Uterus (tissue), 4 donors: Measurements from ENCODE around the gene MED19. TPM values are rescaled to one million over a fixed set of nuclear protein-coding genes. Genes with fewer than 3 reads are reported as not detected.

Experiments
- DNase-seq, 2 donors: peaks; one replicate each; pipeline ENCODE4 v3.0.0-alpha.2; 2019 to 2020
- H3K27ac ChIP-seq, 2 donors: fragments of 200-600 bp; sonication (generic); 1 replicate in 1 of 2; 2 replicates in 1 of 2; pipeline ENCODE4 v1.5.1; 2016 to 2018
- H3K27me3 ChIP-seq, 2 donors: fragments of 200-600 bp; sonication (generic); one replicate each; pipeline ENCODE4 v1.5.1; 2018 to 2019; ENCODE audit warnings: control low read depth in 1 of 2
- H3K36me3 ChIP-seq, 2 donors: fragments of 200-600 bp; sonication (generic); one replicate each; pipeline ENCODE4 v1.5.1; 2019; ENCODE audit warnings: control low read depth in 1 of 2
- H3K4me1 ChIP-seq, 2 donors: fragments of 200-600 bp; sonication (generic); one replicate each; pipeline ENCODE4 v1.5.1; 2018 to 2019; ENCODE audit warnings: control low read depth in 1 of 2
- H3K4me3 ChIP-seq, 2 donors: fragments of 200-600 bp; sonication (generic); 1 replicate in 1 of 2; 2 replicates in 1 of 2; pipeline ENCODE4 v1.5.1; 2018 to 2019; ENCODE audit warnings: mild to moderate bottlenecking in 1 of 2
- H3K9me3 ChIP-seq, 2 donors: fragments of 200-600 bp; sonication (generic); one replicate each; pipeline ENCODE4 v1.5.1; 2019; ENCODE audit warnings: control low read depth in 1 of 2
- CTCF ChIP-seq, 4 experiments: fragments of 200-600 bp in 2 of 4; fragments of 450-650 bp in 2 of 4; sonication (generic) in 2 of 4; IDR thresholded peaks; one replicate each; pipeline ENCODE4 v1.5.1; 2016 to 2019; ENCODE audit warnings: antibody characterized with exemption in 4 of 4, mild to moderate bottlenecking in 2 of 4, moderate library complexity in 1 of 4
- POLR2A ChIP-seq, 2 donors: fragments of 450-650 bp; IDR thresholded peaks; one replicate each; pipeline ENCODE4 v1.6.1; 2016; ENCODE audit warnings: antibody characterized with exemption in 2 of 2, mild to moderate bottlenecking in 1 of 2, moderate library complexity in 1 of 2
- intact Hi-C: fragments of 100-400 bp; cut with DNase I; formaldehyde crosslinking; loops from one replicate; pipeline ENCODE4 v1.15.1; 2023; ENCODE audit warnings: low total_unique reads
- total RNA-seq, 4 donors: library from RNA; depleted of rRNA in 3 of 4; stranded (reverse); fragments of >200 nt in 3 of 4; gene quantifications; one replicate each; pipeline versions ENCODE4 v1.1.0 to v1.2.4, GENCODE V29; 2014 to 2023
- donor health status: DM: yes; HTN: yes; CAD: no.

MED19 gene
- total RNA-seq, 4 donors from 2014 or later = 5.9 to 11.3 (median 9.1) TPM

GRCh38 chr11:57741132-57742086 is 29.4 kb upstream of the MED19 start, which contains the start of gene SELENOH:
TSS of gene SELENOH (plus strand) at chr11:57741491. CDS start at chr11:57741596, 105 bp downstream.
- Histone ChIP-seq H3K9me3 (no peaks in the 10 kb centered on the region), H3K27ac (peak within 1 kb of the TSS; percentile 90 to 93), H3K27me3 (no peaks in the 10 kb centered on the region), H3K36me3 (no peaks in the 10 kb centered on the region), H3K4me1 (peaks cover 0 to 8% of the 10 kb centered on the region in 2 donors), H3K4me3 (peak within 1 kb of the TSS; percentile 94 to 95)
- peak; percentile 48 to 74 for TF ChIP-seq POLR2A (IDR thresholded peaks at IDR 0.05)
- peak in 2 of 4 experiments; percentile 9 to 12 for TF ChIP-seq CTCF (IDR thresholded peaks at IDR 0.05)
- intact Hi-C loops = no loop called here
- peak; percentile 95 for DNase-seq

- no peak overlapping the region for H3K4me3 ChIP-seq
- H3K27me3 ChIP-seq = no peaks in the 10 kb centered on the region
- H3K36me3 ChIP-seq = no peaks in the 10 kb centered on the region
- no peaks in the 10 kb centered on the region for H3K9me3 ChIP-seq
- H3K4me1 ChIP-seq = no peaks in the 10 kb centered on the region
- DNase-seq = no peak
- TF ChIP-seq CTCF (IDR thresholded peaks at IDR 0.05) (no peak), POLR2A (IDR thresholded peaks at IDR 0.05) (no peak)
- intact Hi-C loops = no loop called here
- no peak overlapping the region for H3K27ac ChIP-seq
Observed at GRCh38 chr11:57735619-57736298, 23.7 kb upstream of the MED19 start.

GRCh38 chr11:57732661-57733060 is 20.6 kb upstream of the MED19 start:
- DNase-seq = no peak
- H3K4me1 ChIP-seq = no peaks in the 10 kb centered on the region
- TF ChIP-seq POLR2A (IDR thresholded peaks at IDR 0.05) (no peak), CTCF (IDR thresholded peaks at IDR 0.05) (no peak)
- no peaks in the 10 kb centered on the region for H3K27me3 ChIP-seq
- no peak overlapping the region for H3K27ac ChIP-seq
- no peaks in the 10 kb centered on the region for H3K36me3 ChIP-seq
- intact Hi-C loops = no loop called here
- no peaks in the 10 kb centered on the region for H3K9me3 ChIP-seq
- no peak overlapping the region for H3K4me3 ChIP-seq

DNA sequence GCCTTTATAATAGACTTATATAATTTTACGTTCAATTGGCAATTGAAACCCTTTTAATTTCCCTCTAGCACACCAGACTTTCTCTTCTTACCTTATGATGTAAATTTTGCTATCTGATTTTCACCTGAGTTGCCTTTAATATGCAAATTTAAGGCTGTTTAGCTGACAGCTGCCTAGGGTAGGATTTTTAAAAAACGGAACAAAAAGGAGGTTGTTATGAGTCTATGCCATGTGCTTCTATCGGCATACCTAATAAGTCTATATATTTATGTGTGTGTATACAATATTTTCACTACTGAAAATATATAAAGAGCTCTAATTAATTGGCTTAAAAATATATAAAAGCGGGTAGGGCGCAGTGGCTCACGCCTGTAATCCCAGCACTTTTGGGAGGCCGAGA is 17.5 kb upstream of the MED19 start:
- Histone ChIP-seq H3K4me1 (no peaks in the 10 kb centered on the region), H3K9me3 (no peaks in the 10 kb centered on the region), H3K4me3 (no peak overlapping the region), H3K27ac (no peak overlapping the region), H3K36me3 (no peaks in the 10 kb centered on the region), H3K27me3 (no peaks in the 10 kb centered on the region)
- no peak for DNase-seq
- intact Hi-C loops = no loop called here
- TF ChIP-seq CTCF (IDR thresholded peaks at IDR 0.05) (no peak), POLR2A (IDR thresholded peaks at IDR 0.05) (no peak)

GRCh38 chr11:57728829-57729228 is 16.8 kb upstream of the MED19 start:
- H3K36me3 ChIP-seq = no peaks in the 10 kb centered on the region
- no peak for DNase-seq
- TF ChIP-seq CTCF (IDR thresholded peaks at IDR 0.05) = no peak
- H3K9me3 ChIP-seq = no peaks in the 10 kb centered on the region
- no peak overlapping the region for H3K4me3 ChIP-seq
- no peaks in the 10 kb centered on the region for H3K4me1 ChIP-seq
- no peaks in the 10 kb centered on the region for H3K27me3 ChIP-seq
- intact Hi-C loops = no loop called here
- H3K27ac ChIP-seq = no peak overlapping the region
